Tibial nerve (tissue), 4 donors: ENCODE measurements around the gene BPNT1. TPM values are rescaled to one million over a fixed set of nuclear protein-coding genes. Genes with fewer than 3 reads are reported as not detected.
"Not testable (repeated sequence)": the region's sequence is repeated elsewhere in the genome, so short reads cannot be mapped to it uniquely, and the experiment has no call there.

ENCODE experiments used
- DNase-seq, 2 donors: peaks; one replicate each; pipeline ENCODE4 v3.0.0-alpha.2; 2019; ENCODE audit warnings: low spot score in 2 of 2
- H3K27ac ChIP-seq, 4 donors: fragments of 200-600 bp; sonication (generic) in 3 of 4; one replicate each; pipeline ENCODE4 v1.5.1; 2017 to 2019; ENCODE audit warnings: mild to moderate bottlenecking in 1 of 4
- H3K27me3 ChIP-seq, 2 donors: fragments of 200-600 bp; sonication (generic) in 1 of 2; one replicate each; pipeline versions ENCODE4 v1.5.1 to v1.6.0; 2017 to 2019
- H3K36me3 ChIP-seq, 3 donors: fragments of 200-600 bp; sonication (generic); one replicate each; pipeline ENCODE4 v1.5.1; 2018 to 2019
- H3K4me1 ChIP-seq, 4 donors: fragments of 200-600 bp; sonication (generic) in 3 of 4; one replicate each; pipeline ENCODE4 v1.5.1; 2017 to 2019
- H3K4me3 ChIP-seq, 4 donors: fragments of 200-600 bp; sonication (generic) in 3 of 4; one replicate each; pipeline ENCODE4 v1.5.1; 2017 to 2019; ENCODE audit warnings: mild to moderate bottlenecking in 1 of 4, moderate library complexity in 1 of 4
- H3K9me3 ChIP-seq, 4 donors: fragments of 200-600 bp; sonication (generic) in 3 of 4; one replicate each; pipeline ENCODE4 v1.5.1; 2017 to 2019
- EP300 ChIP-seq, 2 donors: sonication (generic); formaldehyde crosslinking; IDR thresholded peaks; one replicate each; pipeline ENCODE4 v1.6.1; 2017; ENCODE audit warnings: antibody characterized with exemption in 2 of 2, mild to moderate bottlenecking in 1 of 2
- POLR2A ChIP-seq, 2 donors: fragments of 450-650 bp; IDR thresholded peaks; one replicate each; pipeline ENCODE4 v1.6.1; 2017; ENCODE audit warnings: antibody characterized with exemption in 2 of 2, mild to moderate bottlenecking in 2 of 2, moderate library complexity in 2 of 2
- WGBS, 2 donors: methylation state at CpG; one replicate each; pipeline ENCODE4 v1.1.5; 2018; 5-methylcytosine and 5-hydroxymethylcytosine counted together
- total RNA-seq, 4 donors: library from RNA; depleted of rRNA; stranded (reverse); fragments of >200 nt; gene quantifications; one replicate each; pipeline ENCODE4 v1.1.0, GENCODE V29; 2016
- TF ChIP-seq, protein P1 (sequence below), 5 experiments: fragments of 200-600 bp in 3 of 5; fragments of 450-650 bp in 2 of 5; sonication (generic) in 3 of 5; IDR thresholded peaks; one replicate each; pipeline ENCODE4 v1.5.1; 2016 to 2019; ENCODE audit warnings: antibody characterized with exemption in 5 of 5, mild to moderate bottlenecking in 3 of 5, moderate library complexity in 2 of 5

BPNT1 gene
- total RNA-seq, 4 donors from 2014 or later, result 16.1 to 25.9 (median 19.2) TPM

DNA sequence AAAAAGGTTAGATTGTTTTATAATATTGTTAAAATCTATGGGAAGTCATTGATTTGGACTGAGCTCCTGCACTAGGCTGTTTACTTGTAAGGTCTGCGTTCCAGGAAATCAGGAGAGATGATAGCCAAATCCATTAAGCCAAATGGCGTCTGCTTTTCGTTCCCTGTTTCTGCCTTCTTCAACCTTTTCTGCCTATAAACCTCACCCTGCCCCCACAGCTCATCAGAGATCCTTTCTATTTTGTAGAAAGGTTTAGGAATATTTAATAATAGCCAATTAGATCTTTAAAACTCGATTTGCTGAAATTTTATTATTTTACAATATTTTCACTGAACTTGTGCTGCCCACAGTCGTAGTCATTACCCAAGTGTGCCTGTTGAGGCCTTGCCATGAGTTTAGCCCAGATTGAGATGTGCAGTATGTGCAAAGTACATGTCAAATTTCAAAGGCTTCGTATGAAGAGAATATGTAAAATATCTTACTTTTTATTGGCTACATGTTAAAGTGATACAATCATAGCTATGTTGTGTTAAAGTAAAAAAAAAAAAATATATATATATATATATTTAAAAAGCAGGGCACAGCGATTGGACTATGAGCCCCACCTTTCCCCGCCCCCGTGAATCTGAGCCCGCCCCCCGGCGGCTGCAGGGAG lies 3.9 kb upstream of the BPNT1 start:
- H3K9me3 ChIP-seq, result no peaks in the 10 kb centered on the region
- H3K27me3 ChIP-seq, result no peaks in the 10 kb centered on the region
- no peak for DNase-seq
- peak overlapping the region; percentile 84 to 97 (median 93) for H3K4me3 ChIP-seq
- H3K36me3 ChIP-seq, result peaks cover 0 to 23% (median 5%) of the 10 kb centered on the region in 3 donors
- TF ChIP-seq POLR2A (IDR thresholded peaks at IDR 0.05) (no peak), EP300 (IDR thresholded peaks at IDR 0.05) (no peak)
- TF ChIP-seq, protein P1, sequence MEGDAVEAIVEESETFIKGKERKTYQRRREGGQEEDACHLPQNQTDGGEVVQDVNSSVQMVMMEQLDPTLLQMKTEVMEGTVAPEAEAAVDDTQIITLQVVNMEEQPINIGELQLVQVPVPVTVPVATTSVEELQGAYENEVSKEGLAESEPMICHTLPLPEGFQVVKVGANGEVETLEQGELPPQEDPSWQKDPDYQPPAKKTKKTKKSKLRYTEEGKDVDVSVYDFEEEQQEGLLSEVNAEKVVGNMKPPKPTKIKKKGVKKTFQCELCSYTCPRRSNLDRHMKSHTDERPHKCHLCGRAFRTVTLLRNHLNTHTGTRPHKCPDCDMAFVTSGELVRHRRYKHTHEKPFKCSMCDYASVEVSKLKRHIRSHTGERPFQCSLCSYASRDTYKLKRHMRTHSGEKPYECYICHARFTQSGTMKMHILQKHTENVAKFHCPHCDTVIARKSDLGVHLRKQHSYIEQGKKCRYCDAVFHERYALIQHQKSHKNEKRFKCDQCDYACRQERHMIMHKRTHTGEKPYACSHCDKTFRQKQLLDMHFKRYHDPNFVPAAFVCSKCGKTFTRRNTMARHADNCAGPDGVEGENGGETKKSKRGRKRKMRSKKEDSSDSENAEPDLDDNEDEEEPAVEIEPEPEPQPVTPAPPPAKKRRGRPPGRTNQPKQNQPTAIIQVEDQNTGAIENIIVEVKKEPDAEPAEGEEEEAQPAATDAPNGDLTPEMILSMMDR (IDR thresholded peaks at IDR 0.05), result peak in 1 of 5 experiments; percentile 10
- peak overlapping the region; percentile 68 to 93 (median 86) for H3K27ac ChIP-seq
- H3K4me1 ChIP-seq, result peaks cover 0 to 36% (median 14%) of the 10 kb centered on the region in 4 donors
- WGBS, 2 donors, result 24% methylated on average over 12 of the region's 12 CpGs

DNA sequence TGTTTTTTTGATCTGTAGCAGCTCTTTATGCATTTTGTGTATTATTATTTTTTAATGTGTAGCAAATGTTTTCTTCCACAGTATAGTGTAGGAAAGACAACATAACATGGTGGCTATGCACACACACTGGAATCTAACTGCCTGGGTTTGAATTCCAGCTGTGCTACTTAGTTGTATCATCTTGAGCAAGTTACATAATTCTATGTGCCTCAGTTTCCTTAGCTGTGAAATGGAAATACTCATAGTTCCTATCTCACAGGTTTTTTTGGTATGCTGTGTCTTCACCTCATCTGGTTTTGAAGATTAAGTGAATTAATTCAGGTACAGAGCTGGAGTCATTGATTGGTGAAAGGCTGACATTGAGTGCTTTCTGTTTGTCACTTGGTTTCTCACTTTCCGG lies 3.1 kb upstream of the BPNT1 start:
- WGBS, 2 donors, result 100% methylated on average over 1 of the region's 1 CpG
- H3K27me3 ChIP-seq, result no peaks in the 10 kb centered on the region
- H3K9me3 ChIP-seq, result no peaks in the 10 kb centered on the region
- peaks cover 0 to 37% (median 14%) of the 10 kb centered on the region in 4 donors for H3K4me1 ChIP-seq
- no peak overlapping the region for H3K4me3 ChIP-seq
- no peak for DNase-seq
- no peak overlapping the region for H3K27ac ChIP-seq
- peaks cover 0 to 15% (median under 1%) of the 10 kb centered on the region in 3 donors for H3K36me3 ChIP-seq
- TF ChIP-seq POLR2A (IDR thresholded peaks at IDR 0.05), result no peak
- no peak for TF ChIP-seq EP300 (IDR thresholded peaks at IDR 0.05)
- TF ChIP-seq, protein P1 (IDR thresholded peaks at IDR 0.05), result no peak

DNA sequence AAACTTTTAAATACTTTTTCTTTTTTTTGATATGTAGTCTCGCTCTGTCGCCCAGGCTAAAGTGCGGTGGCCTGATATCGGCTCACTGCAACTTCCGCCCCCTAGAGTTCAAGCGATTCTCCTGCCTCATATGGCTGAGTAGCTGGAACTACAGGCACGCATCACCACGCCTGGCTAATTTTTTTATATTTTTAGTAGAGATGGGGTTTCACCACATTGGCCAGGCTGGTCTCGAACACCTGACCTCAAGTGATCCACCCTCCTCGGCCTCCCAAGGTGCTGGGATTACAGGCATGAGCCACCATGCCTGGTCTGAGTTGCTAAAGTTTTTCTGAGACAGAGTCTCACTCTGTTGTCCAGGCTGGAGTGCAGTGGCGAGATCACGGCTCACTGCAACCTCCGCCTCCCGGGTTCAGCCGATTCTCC lies 3.3 kb downstream of the BPNT1 start:
- DNase-seq, H3K4me3 ChIP-seq, H3K27ac ChIP-seq, H3K9me3 ChIP-seq, H3K27me3 ChIP-seq: not testable (repeated sequence)
- 91 to 92% methylated on average over 15 of the region's 15 CpGs for WGBS, 2 donors
- H3K4me1 ChIP-seq, result peaks cover 0 to 13% (median 0%) of the 10 kb centered on the region in 4 donors
- TF ChIP-seq, protein P1 (IDR thresholded peaks at IDR 0.05), result peak in 1 of 5 experiments; percentile 15
- peaks cover 0 to 11% (median 0%) of the 10 kb centered on the region in 3 donors for H3K36me3 ChIP-seq

DNA sequence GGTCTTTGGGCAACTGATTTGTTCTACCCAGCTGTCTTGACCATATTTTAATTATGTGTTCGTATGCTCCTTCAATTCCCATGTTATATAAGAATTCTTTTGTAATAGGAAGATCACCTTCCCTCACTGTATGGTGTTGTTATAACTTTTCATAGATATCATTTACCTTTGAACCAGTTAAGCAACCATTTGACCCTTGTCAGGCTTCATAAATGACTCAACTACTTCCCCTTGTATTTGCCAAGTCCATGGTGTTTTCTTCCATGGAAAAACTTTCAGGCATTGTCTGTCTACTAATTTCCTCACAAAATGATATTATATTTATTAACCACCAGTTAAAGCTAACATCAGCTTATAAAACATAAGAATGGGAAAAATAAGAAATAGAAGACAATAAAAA lies 5.1 kb downstream of the BPNT1 start:
- TF ChIP-seq EP300 (IDR thresholded peaks at IDR 0.05) (no peak), POLR2A (IDR thresholded peaks at IDR 0.05) (no peak)
- TF ChIP-seq, protein P1 (IDR thresholded peaks at IDR 0.05), result no peak
- Histone ChIP-seq H3K4me1 (peaks cover 0 to 7% (median 0%) of the 10 kb centered on the region in 4 donors), H3K9me3 (no peaks in the 10 kb centered on the region), H3K27me3 (no peaks in the 10 kb centered on the region), H3K27ac (no peak overlapping the region), H3K4me3 (no peak overlapping the region), H3K36me3 (peaks cover 0 to 12% (median 0%) of the 10 kb centered on the region in 3 donors)
- WGBS, 2 donors, result 91 to 93% methylated on average over 1 of the region's 1 CpG
- DNase-seq, result no peak

DNA sequence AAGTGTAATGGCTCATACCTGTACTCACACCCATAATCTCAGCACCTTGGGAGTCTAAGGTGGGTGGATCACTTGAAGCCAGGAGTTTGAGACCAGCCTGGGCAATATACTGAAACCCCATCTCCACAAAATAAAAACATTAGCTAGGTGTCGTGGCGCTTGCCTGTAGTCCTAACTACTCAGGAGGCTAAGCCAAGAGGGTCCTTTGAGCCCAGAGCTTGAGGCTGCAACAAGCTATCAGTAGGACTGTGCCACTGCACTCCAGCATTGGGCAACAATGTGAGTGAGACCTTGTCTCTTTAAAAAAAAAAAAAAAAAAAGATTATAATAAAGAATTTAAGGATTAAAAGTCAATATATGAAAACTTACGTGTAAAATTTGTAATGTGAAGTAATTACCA lies 11.7 kb downstream of the BPNT1 start:
- no peaks in the 10 kb centered on the region for H3K9me3 ChIP-seq
- DNase-seq, result no peak
- peaks cover 0 to 27% (median 0%) of the 10 kb centered on the region in 3 donors for H3K36me3 ChIP-seq
- 96 to 99% methylated on average over 3 of the region's 3 CpGs for WGBS, 2 donors
- H3K4me3 ChIP-seq, result no peak overlapping the region
- no peak overlapping the region for H3K27ac ChIP-seq
- no peaks in the 10 kb centered on the region for H3K27me3 ChIP-seq
- TF ChIP-seq EP300 (IDR thresholded peaks at IDR 0.05) (no peak), POLR2A (IDR thresholded peaks at IDR 0.05) (no peak)
- TF ChIP-seq, protein P1 (IDR thresholded peaks at IDR 0.05), result no peak
- H3K4me1 ChIP-seq, result no peaks in the 10 kb centered on the region
